Epithelial cell of proximal tubule (primary cell): ENCODE measurements around the gene CLRN3. TPM values are rescaled to one million over a fixed set of nuclear protein-coding genes. Genes with fewer than 3 reads are reported as not detected.

Experiments
- DNase-seq: peaks from one replicate; pipeline ENCODE4 v3.0.0-alpha.2; 2011; ENCODE audit warnings: low read depth
- H3K4me3 ChIP-seq: 2 replicates; pipeline ENCODE4 v1.5.1; 2011; ENCODE audit warnings: low read depth, mild to moderate bottlenecking, low read length
- CTCF ChIP-seq: conservative IDR thresholded peaks from 2 replicates; pipeline ENCODE4 v1.5.1; 2012; ENCODE audit warnings: low read depth, mild to moderate bottlenecking, low read length
- total RNA-seq: library from RNA; depleted of rRNA; stranded (reverse); fragments of >200 nt; gene quantifications from 2 replicates; pipeline ENCODE4 v1.2.3, GENCODE V29; 2015

CLRN3 gene
- total RNA-seq, 1 donor from 2014 or later = not detected

- no peak for TF ChIP-seq CTCF
- H3K4me3 ChIP-seq = no peak overlapping the region
- DNase-seq = no peak
Observed at GRCh38 chr10:127849224-127849623, 43.5 kb downstream of the CLRN3 start.

DNA sequence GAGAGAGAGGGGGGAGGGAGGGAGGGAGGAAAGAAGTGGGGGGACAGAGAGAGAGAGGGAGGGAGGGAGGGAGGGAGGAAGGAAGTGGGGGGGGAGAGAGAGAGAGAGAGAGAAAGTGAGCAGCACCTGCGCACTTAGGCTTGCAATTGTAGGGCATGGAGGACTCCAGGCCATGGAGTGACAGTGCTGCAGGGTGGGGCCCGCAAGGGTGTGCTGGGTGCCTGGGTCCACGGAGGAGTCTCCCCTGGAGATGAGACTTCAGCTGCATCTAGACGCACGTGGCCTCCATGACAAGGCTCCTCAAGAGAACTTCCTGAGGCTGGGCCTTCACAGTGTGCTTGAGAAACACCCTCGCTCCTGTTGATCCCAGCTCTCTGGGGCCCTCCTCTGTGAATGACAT is 44.5 kb downstream of the CLRN3 start:
- no peak for DNase-seq
- H3K4me3 ChIP-seq = no peak overlapping the region
- no peak for TF ChIP-seq CTCF

- H3K4me3 ChIP-seq = no peak overlapping the region
- no peak for TF ChIP-seq CTCF
- DNase-seq = no peak
Observed at GRCh38 chr10:127845756-127846155, 47.0 kb downstream of the CLRN3 start.

GRCh38 chr10:127840884-127841283 is 51.9 kb downstream of the CLRN3 start:
- no peak for TF ChIP-seq CTCF
- no peak overlapping the region for H3K4me3 ChIP-seq
- no peak for DNase-seq

DNA sequence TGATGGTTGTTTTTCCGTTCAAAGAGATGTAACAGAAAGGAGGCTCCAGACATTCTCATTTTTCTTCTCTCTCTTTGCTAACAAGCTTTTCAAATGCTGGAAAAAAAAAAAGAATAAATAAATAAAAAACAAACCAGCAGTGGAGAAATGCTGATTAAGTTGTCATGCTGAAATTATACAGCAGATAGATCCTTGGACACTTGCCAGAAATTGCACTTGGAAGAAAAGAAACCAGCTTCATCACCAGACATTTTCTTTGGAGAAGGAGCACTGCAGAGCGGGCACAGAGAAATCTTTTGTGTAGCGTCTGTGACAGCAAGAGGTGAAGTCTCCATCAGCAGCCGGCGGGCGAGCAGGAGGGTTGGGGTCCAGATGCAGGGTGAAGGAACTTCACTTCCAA is 55.8 kb downstream of the CLRN3 start:
- no peak for TF ChIP-seq CTCF
- DNase-seq = no peak

DNA sequence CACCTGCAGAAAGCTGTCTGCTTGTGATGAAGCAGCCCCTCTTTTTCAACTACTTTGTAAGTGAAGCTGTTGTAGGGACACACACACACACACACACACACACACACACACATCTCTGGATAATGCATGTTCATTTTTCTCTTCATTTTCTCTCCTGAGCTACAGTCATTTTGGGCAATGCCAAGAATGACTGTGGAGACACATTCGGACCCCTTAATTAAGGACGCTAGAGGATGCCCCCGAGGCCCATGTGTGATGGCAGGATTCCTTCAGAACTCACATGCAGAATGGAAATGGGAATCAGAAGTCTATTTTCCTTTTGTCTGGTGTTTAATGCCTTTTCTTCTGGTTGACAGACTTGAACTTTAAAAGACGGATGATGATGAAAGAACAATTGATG is 56.6 kb downstream of the CLRN3 start:
- H3K4me3 ChIP-seq = no peak overlapping the region
- TF ChIP-seq CTCF = no peak

More for the DNA sequence above, 55.8 kb downstream of the CLRN3 start:
- H3K4me3 ChIP-seq = no peak overlapping the region

GRCh38 chr10:127834791-127835190 is 58.0 kb downstream of the CLRN3 start:
- no peak overlapping the region for H3K4me3 ChIP-seq
- DNase-seq = no peak
- no peak for TF ChIP-seq CTCF

More for the DNA sequence above, 56.6 kb downstream of the CLRN3 start:
- no peak for DNase-seq
